WTC11 (cell line): ENCODE results near the gene NFKB1. TPM values are rescaled to one million over a fixed set of nuclear protein-coding genes. Genes with fewer than 3 reads are reported as not detected.

ENCODE experiments used
- ATAC-seq: fragments of 200-7000 bp; cut with Tn5 transposase; 2 replicates; pipeline ENCODE4 v1.10.0; 2021; ENCODE audit warnings: mild to moderate bottlenecking, moderate library complexity
- CTCF ChIA-PET: fragments of 300-600 bp; sonication (Branson Sonifier 250); formaldehyde crosslinking; loops from one replicate; lab custom pipeline; 2021; ENCODE audit warnings: antibody characterized with exemption; lab: Charles Lee
- POLR2A ChIA-PET: fragments of 350-600 bp; sonication (Branson Sonifier 250); formaldehyde crosslinking; loops from one replicate; lab custom pipeline; 2021; ENCODE audit warnings: antibody characterized with exemption; lab: Charles Lee
- DNase-seq: peaks from one replicate; pipeline ENCODE4 v3.0.0; 2021; ENCODE audit warnings: low spot score
- H3K27ac Mint-ChIP-seq: 2 replicates; pipeline ENCODE4 v1.8.0; 2021; ENCODE audit warnings: mixed read lengths
- H3K27me3 Mint-ChIP-seq: 2 replicates; pipeline ENCODE4 v1.8.0; 2021; ENCODE audit warnings: low read depth, mild to moderate bottlenecking, moderate library complexity, mixed read lengths
- H3K36me3 Mint-ChIP-seq: 2 replicates; pipeline ENCODE4 v1.8.0; 2021; ENCODE audit warnings: mixed read lengths
- H3K4me1 Mint-ChIP-seq: 2 replicates; pipeline ENCODE4 v1.8.0; 2022; ENCODE audit warnings: mixed read lengths
- H3K4me3 Mint-ChIP-seq: 2 replicates; pipeline ENCODE4 v1.8.0; 2021; ENCODE audit warnings: mild to moderate bottlenecking, moderate library complexity, mixed read lengths
- H3K9me3 Mint-ChIP-seq: 2 replicates; pipeline ENCODE4 v1.8.0; 2021; ENCODE audit warnings: mixed read lengths
- AR ChIP-seq: fragments of 250-450 bp; sonication (Bioruptor Pico); IDR thresholded peaks from 2 replicates; pipeline ENCODE4 v1.9.0; 2021; ENCODE audit warnings: mild to moderate bottlenecking
- ATF1 ChIP-seq: sonication (generic); formaldehyde crosslinking; IDR thresholded peaks from 2 replicates; pipeline ENCODE4 v1.8.1; 2023; ENCODE audit warnings: mild to moderate bottlenecking, moderate library complexity, missing genetic modification reagents
- CDX4 ChIP-seq: fragments of 250-450 bp; sonication (Bioruptor Pico); IDR thresholded peaks from 2 replicates; pipeline ENCODE4 v1.9.0; 2021; ENCODE audit warnings: moderate library complexity, mild to moderate bottlenecking, inconsistent platforms, borderline replicate concordance
- FOXJ3 ChIP-seq: sonication (generic); formaldehyde crosslinking; IDR thresholded peaks from 2 replicates; pipeline ENCODE4 v1.9.0; 2021; ENCODE audit warnings: missing genetic modification reagents, mild to moderate bottlenecking, borderline replicate concordance
- FOXK1 ChIP-seq: sonication (generic); formaldehyde crosslinking; IDR thresholded peaks from 2 replicates; pipeline ENCODE4 v1.8.0; 2022; ENCODE audit warnings: mild to moderate bottlenecking, moderate library complexity, missing genetic modification reagents
- HMGXB4 ChIP-seq: sonication (generic); formaldehyde crosslinking; IDR thresholded peaks from 2 replicates; pipeline ENCODE4 v1.8.1; 2023; ENCODE audit warnings: mild to moderate bottlenecking, moderate library complexity, missing genetic modification reagents
- JAZF1 ChIP-seq: fragments of 250-450 bp; sonication (Bioruptor Pico); IDR thresholded peaks from 2 replicates; pipeline ENCODE4 v1.9.0; 2021; ENCODE audit warnings: moderate library complexity, mild to moderate bottlenecking, inconsistent platforms
- JUN ChIP-seq: sonication (generic); formaldehyde crosslinking; IDR thresholded peaks from 2 replicates; pipeline ENCODE4 v1.8.0; 2023; ENCODE audit warnings: mild to moderate bottlenecking, missing genetic modification reagents
- MYBL2 ChIP-seq: sonication (generic); formaldehyde crosslinking; IDR thresholded peaks from 2 replicates; pipeline ENCODE4 v1.8.1; 2023; ENCODE audit warnings: mild to moderate bottlenecking, moderate library complexity, missing genetic modification reagents
- PRDM15 ChIP-seq: sonication (generic); formaldehyde crosslinking; IDR thresholded peaks from 2 replicates; pipeline ENCODE4 v1.8.0; 2022; ENCODE audit warnings: missing genetic modification reagents
- RELA ChIP-seq: sonication (generic); formaldehyde crosslinking; IDR thresholded peaks from 2 replicates; pipeline ENCODE4 v1.8.1; 2022; ENCODE audit warnings: missing genetic modification reagents, mild to moderate bottlenecking, borderline replicate concordance
- SOX15 ChIP-seq: fragments of 250-450 bp; sonication (Bioruptor Pico); IDR thresholded peaks from 2 replicates; pipeline ENCODE4 v1.9.0; 2021; ENCODE audit warnings: mild to moderate bottlenecking
- ZNF121 ChIP-seq: sonication (generic); formaldehyde crosslinking; IDR thresholded peaks from 2 replicates; pipeline ENCODE4 v1.8.0; 2023; ENCODE audit warnings: missing genetic modification reagents
- ZNF396 ChIP-seq: fragments of 250-450 bp; sonication (Bioruptor Pico); IDR thresholded peaks from 2 replicates; pipeline ENCODE4 v1.8.0; 2021; ENCODE audit warnings: mild to moderate bottlenecking, moderate library complexity, borderline replicate concordance
- ZNF416 ChIP-seq: fragments of 250-450 bp; sonication (Bioruptor Pico); IDR thresholded peaks from 2 replicates; pipeline ENCODE4 v1.9.0; 2021; ENCODE audit warnings: mild to moderate bottlenecking, inconsistent platforms
- total RNA-seq: library from RNA; stranded (reverse); gene quantifications from 3 replicates; pipeline ENCODE4 v1.2.3, GENCODE V29; 2021
- TF ChIP-seq, protein P1 (sequence below): fragments of 250-450 bp; sonication (Bioruptor Pico); IDR thresholded peaks from 2 replicates; pipeline ENCODE4 v2.1.2; 2022; ENCODE audit warnings: mild to moderate bottlenecking, moderate library complexity
- TF ChIP-seq, protein P2 (sequence below): sonication (generic); formaldehyde crosslinking; IDR thresholded peaks from 2 replicates; pipeline ENCODE4 v1.8.1; 2022; ENCODE audit warnings: low read depth, missing genetic modification reagents, borderline replicate concordance
- TF ChIP-seq, protein P3 (sequence below): fragments of 250-450 bp; sonication (Bioruptor Pico); IDR thresholded peaks from 2 replicates; pipeline ENCODE4 v1.9.0; 2021; ENCODE audit warnings: mild to moderate bottlenecking

Gene NFKB1
- total RNA-seq, 1 experiment from 2014 or later: 5.6 TPM

DNA sequence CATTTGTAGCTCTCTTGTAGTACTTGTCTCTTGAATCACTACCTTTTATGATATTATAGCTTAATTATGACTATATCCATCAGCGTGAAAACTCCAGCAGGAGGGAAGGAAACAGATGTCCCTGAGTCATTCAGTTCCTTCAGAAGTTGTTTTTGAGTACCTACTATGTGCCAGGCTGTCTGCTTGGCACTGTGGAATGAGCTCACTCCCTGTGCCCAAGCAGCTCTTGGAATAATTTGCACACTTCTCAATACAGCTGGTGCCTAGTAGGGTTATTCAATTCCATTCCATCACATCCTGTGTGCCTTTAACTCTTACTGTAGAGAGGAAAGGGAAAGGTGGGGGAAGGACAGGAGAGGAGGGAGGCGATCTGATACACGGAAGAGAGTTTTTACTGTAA is 77.1 kb downstream of the NFKB1 start:
- Mint-ChIP-seq H3K4me3 (peak overlapping the region; percentile 39; the same call in 1 of the 2 replicates), H3K36me3 (no peaks in the 10 kb centered on the region), H3K9me3 (no peaks in the 10 kb centered on the region), H3K27me3 (no peaks in the 10 kb centered on the region), H3K27ac (no peak overlapping the region)
- DNase-seq: no peak
- CTCF ChIA-PET: interaction anchor here (0.6 to 3.0 kb wide), 48 partner anchors 9 to 526 kb away, joined by 3 to 31 read pairs (median 4); partner anchors contain the start of genes BDH2, NFKB1 and UBE2D3
- no peak for ATAC-seq
- TF ChIP-seq ATF1 (CRISPR knock-in tag) (no peak), HMGXB4 (no peak), SOX15 (CRISPR knock-in tag) (no peak), FOXJ3 (CRISPR knock-in tag) (no peak), JAZF1 (no peak), ZNF121 (no peak), AR (no peak)
- TF ChIP-seq, all 79 proteins: peak for 0
- H3K4me1 Mint-ChIP-seq: peaks cover 17% of the 10 kb centered on the region
- POLR2A ChIA-PET: no interaction called here

DNA sequence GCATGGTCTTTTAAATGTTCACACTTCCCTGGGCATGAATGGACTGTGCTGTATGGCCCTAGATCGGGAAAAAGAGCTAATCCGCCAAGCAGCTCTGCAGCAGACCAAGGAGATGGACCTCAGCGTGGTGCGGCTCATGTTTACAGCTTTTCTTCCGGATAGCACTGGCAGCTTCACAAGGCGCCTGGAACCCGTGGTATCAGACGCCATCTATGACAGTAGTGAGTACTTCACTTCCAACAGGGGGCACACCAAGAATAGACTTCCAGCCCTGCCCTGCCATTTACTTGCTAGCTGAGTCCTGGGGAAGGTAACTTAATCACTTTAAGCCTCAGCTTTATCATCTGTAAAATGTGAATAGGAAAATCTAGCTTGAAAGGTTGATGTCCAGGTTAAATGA is 77.7 kb downstream of the NFKB1 start:
- ChIA-PET CTCF (interaction anchor here (0.6 to 3.0 kb wide), 50 partner anchors 8 to 525 kb away, joined by 3 to 31 read pairs (median 4); partner anchors contain the start of genes BDH2, NFKB1 and UBE2D3), POLR2A (interaction anchor here (0.7 to 0.8 kb wide), 2 partner anchors 249 to 290 kb away, joined by 3 read pairs; partner anchors contain the start of gene UBE2D3)
- H3K4me3 Mint-ChIP-seq: peak overlapping the region; percentile 39
- no peaks in the 10 kb centered on the region for H3K36me3 Mint-ChIP-seq
- peak; percentile 99 for ATAC-seq
- H3K27ac Mint-ChIP-seq: no peak overlapping the region
- peak; percentile 72 for DNase-seq
- H3K4me1 Mint-ChIP-seq: peaks cover 17% of the 10 kb centered on the region
- no peaks in the 10 kb centered on the region for H3K9me3 Mint-ChIP-seq
- TF ChIP-seq JUN (CRISPR knock-in tag) (no peak), FOXK1 (CRISPR knock-in tag) (peak; percentile 51; the same call in 1 of the 2 replicates)
- H3K27me3 Mint-ChIP-seq: no peaks in the 10 kb centered on the region

DNA sequence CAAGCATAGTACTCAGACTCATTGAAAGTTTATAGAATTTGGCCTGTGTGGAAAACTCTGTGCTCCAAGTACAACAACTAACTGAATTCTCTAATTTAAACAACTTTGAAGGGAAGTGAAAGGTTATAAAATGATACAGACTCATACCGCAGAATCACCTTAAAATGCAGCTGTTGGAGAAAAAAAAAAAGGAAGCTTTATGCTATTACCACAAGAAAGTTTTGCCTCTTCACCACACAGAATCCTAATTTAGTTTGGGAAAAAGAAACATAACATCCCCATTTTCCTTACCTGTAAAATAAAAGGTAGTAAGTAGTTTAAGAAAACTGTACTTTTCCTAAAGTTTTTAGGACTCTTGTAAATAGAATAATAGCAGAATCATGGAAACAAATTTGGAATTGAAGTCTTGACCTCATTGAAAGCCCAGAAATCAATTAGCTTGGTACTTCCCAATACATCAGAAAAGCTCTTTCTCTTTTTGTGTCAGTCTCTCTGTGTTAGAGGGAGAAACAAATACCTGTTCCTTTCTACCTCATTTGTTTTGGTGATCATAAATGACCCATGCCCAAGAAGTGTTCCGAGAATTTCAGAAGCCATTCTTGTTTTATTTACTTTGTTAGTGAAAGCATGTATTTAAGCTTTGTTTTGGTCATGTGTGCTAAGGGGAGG is 78.8 kb downstream of the NFKB1 start:
- DNase-seq (no peak), ATAC-seq (no peak)
- H3K27ac Mint-ChIP-seq: no peak overlapping the region; the same call in 1 of the 2 replicates
- H3K36me3 Mint-ChIP-seq: no peaks in the 10 kb centered on the region
- no peak for TF ChIP-seq ZNF396 (CRISPR knock-in tag)
- TF ChIP-seq MYBL2 (CRISPR knock-in tag): no peak
- no peak for TF ChIP-seq RELA (CRISPR knock-in tag)
- no peak for TF ChIP-seq CDX4 (CRISPR knock-in tag)
- TF ChIP-seq, protein P1, sequence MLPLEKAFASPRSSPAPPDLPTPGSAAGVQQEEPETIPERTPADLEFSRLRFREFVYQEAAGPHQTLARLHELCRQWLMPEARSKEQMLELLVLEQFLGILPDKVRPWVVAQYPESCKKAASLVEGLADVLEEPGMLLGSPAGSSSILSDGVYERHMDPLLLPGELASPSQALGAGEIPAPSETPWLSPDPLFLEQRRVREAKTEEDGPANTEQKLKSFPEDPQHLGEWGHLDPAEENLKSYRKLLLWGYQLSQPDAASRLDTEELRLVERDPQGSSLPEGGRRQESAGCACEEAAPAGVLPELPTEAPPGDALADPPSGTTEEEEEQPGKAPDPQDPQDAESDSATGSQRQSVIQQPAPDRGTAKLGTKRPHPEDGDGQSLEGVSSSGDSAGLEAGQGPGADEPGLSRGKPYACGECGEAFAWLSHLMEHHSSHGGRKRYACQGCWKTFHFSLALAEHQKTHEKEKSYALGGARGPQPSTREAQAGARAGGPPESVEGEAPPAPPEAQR: no peak
- no peak for TF ChIP-seq PRDM15 (CRISPR knock-in tag)
- TF ChIP-seq, protein P2, sequence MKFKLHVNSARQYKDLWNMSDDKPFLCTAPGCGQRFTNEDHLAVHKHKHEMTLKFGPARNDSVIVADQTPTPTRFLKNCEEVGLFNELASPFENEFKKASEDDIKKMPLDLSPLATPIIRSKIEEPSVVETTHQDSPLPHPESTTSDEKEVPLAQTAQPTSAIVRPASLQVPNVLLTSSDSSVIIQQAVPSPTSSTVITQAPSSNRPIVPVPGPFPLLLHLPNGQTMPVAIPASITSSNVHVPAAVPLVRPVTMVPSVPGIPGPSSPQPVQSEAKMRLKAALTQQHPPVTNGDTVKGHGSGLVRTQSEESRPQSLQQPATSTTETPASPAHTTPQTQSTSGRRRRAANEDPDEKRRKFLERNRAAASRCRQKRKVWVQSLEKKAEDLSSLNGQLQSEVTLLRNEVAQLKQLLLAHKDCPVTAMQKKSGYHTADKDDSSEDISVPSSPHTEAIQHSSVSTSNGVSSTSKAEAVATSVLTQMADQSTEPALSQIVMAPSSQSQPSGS (CRISPR knock-in tag): no peak
- TF ChIP-seq ZNF121: no peak
- TF ChIP-seq, protein P3, sequence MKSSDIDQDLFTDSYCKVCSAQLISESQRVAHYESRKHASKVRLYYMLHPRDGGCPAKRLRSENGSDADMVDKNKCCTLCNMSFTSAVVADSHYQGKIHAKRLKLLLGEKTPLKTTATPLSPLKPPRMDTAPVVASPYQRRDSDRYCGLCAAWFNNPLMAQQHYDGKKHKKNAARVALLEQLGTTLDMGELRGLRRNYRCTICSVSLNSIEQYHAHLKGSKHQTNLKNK: no peak
- TF ChIP-seq ZNF416 (CRISPR knock-in tag): no peak
- no peak overlapping the region for H3K4me3 Mint-ChIP-seq
- H3K27me3 Mint-ChIP-seq: no peaks in the 10 kb centered on the region
- H3K4me1 Mint-ChIP-seq: peaks cover 17% of the 10 kb centered on the region
- ChIA-PET CTCF (interaction anchor here (0.9 to 3.0 kb wide), 6 partner anchors 37 to 520 kb away, joined by 3 to 31 read pairs (median 4); partner anchors contain the start of gene BDH2), POLR2A (no interaction called here)
- no peaks in the 10 kb centered on the region for H3K9me3 Mint-ChIP-seq
